ENCODE measurements around the gene KRT13.

DNA sequence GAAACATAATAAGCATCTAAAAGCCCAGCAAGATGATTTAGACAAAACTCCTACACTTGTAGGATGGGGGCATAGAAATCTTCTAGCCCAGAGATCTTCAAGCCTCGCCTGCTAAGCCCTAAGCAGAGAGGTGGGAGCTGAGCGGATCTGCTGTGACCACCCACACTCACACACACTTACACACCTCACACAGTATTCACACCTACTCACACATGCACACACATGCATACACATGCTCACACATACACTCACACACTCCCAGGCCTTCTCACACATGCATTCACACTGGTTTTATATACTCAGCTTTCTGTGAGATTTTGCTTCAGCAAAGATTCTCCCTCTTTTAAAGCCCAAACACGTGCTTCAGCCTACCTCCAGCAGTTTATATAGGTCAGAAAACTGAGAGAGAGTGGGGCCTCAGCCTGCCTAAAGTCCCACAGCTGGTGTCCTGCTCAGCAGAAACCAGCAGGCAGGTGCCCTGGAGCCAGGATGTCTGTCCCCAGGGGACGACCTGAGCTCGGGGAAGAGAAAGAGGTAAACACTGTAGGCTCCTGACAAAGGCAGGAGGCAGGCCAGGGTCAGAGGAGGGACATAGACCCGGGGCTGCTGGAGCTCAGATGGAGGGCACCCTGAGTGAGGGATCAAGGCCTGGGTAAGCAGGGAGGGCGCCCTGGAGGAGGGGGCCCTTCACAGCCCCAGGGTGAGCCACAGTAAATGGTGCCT, 34.7 kb upstream of the KRT13 start:
- TF ChIP-seq NFE2L1 (CRISPR knock-in tag; IDR thresholded peaks at IDR 0.05) (no peak), NR3C1 (CRISPR knock-in tag; conservative IDR thresholded peaks at IDR 0.05; ENCODE audit: low read depth) (no peak), CREM (CRISPR knock-in tag; IDR thresholded peaks at IDR 0.05) (no peak), ZBTB21 (CRISPR knock-in tag; IDR thresholded peaks at IDR 0.05; ENCODE audit: borderline replicate concordance) (no peak)
- TF ChIP-seq, protein P1, sequence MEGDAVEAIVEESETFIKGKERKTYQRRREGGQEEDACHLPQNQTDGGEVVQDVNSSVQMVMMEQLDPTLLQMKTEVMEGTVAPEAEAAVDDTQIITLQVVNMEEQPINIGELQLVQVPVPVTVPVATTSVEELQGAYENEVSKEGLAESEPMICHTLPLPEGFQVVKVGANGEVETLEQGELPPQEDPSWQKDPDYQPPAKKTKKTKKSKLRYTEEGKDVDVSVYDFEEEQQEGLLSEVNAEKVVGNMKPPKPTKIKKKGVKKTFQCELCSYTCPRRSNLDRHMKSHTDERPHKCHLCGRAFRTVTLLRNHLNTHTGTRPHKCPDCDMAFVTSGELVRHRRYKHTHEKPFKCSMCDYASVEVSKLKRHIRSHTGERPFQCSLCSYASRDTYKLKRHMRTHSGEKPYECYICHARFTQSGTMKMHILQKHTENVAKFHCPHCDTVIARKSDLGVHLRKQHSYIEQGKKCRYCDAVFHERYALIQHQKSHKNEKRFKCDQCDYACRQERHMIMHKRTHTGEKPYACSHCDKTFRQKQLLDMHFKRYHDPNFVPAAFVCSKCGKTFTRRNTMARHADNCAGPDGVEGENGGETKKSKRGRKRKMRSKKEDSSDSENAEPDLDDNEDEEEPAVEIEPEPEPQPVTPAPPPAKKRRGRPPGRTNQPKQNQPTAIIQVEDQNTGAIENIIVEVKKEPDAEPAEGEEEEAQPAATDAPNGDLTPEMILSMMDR (IDR thresholded peaks at IDR 0.05) = no peak
- TF ChIP-seq, protein P2, sequence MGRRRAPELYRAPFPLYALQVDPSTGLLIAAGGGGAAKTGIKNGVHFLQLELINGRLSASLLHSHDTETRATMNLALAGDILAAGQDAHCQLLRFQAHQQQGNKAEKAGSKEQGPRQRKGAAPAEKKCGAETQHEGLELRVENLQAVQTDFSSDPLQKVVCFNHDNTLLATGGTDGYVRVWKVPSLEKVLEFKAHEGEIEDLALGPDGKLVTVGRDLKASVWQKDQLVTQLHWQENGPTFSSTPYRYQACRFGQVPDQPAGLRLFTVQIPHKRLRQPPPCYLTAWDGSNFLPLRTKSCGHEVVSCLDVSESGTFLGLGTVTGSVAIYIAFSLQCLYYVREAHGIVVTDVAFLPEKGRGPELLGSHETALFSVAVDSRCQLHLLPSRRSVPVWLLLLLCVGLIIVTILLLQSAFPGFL (CRISPR knock-in tag; IDR thresholded peaks at IDR 0.05; ENCODE audit: borderline replicate concordance) = no peak
- TF ChIP-seq, protein P3, sequence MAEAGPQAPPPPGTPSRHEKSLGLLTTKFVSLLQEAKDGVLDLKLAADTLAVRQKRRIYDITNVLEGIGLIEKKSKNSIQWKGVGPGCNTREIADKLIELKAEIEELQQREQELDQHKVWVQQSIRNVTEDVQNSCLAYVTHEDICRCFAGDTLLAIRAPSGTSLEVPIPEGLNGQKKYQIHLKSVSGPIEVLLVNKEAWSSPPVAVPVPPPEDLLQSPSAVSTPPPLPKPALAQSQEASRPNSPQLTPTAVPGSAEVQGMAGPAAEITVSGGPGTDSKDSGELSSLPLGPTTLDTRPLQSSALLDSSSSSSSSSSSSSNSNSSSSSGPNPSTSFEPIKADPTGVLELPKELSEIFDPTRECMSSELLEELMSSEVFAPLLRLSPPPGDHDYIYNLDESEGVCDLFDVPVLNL (CRISPR knock-in tag; IDR thresholded peaks at IDR 0.05; ENCODE audit: borderline replicate concordance, low read depth) = no peak
